WTC11 (cell line): ENCODE data around the gene NLRX1. TPM values are rescaled to one million over a fixed set of nuclear protein-coding genes. Genes with fewer than 3 reads are reported as not detected.
"Not testable (repeated sequence)": the region's sequence is repeated elsewhere in the genome, so short reads cannot be mapped to it uniquely, and the experiment has no call there.

ENCODE experiments used
- ATAC-seq: fragments of 200-7000 bp; cut with Tn5 transposase; 2 replicates; pipeline ENCODE4 v1.10.0; 2021; ENCODE audit warnings: mild to moderate bottlenecking, moderate library complexity
- CTCF ChIA-PET: fragments of 300-600 bp; sonication (Branson Sonifier 250); formaldehyde crosslinking; loops from one replicate; lab custom pipeline; 2021; ENCODE audit warnings: antibody characterized with exemption; lab: Charles Lee
- POLR2A ChIA-PET: fragments of 350-600 bp; sonication (Branson Sonifier 250); formaldehyde crosslinking; loops from one replicate; lab custom pipeline; 2021; ENCODE audit warnings: antibody characterized with exemption; lab: Charles Lee
- DNase-seq: peaks from one replicate; pipeline ENCODE4 v3.0.0; 2021; ENCODE audit warnings: low spot score
- H3K27ac Mint-ChIP-seq: 2 replicates; pipeline ENCODE4 v1.8.0; 2021; ENCODE audit warnings: mixed read lengths
- H3K27me3 Mint-ChIP-seq: 2 replicates; pipeline ENCODE4 v1.8.0; 2021; ENCODE audit warnings: low read depth, mild to moderate bottlenecking, moderate library complexity, mixed read lengths
- H3K36me3 Mint-ChIP-seq: 2 replicates; pipeline ENCODE4 v1.8.0; 2021; ENCODE audit warnings: mixed read lengths
- H3K4me1 Mint-ChIP-seq: 2 replicates; pipeline ENCODE4 v1.8.0; 2022; ENCODE audit warnings: mixed read lengths
- H3K4me3 Mint-ChIP-seq: 2 replicates; pipeline ENCODE4 v1.8.0; 2021; ENCODE audit warnings: mild to moderate bottlenecking, moderate library complexity, mixed read lengths
- H3K9me3 Mint-ChIP-seq: 2 replicates; pipeline ENCODE4 v1.8.0; 2021; ENCODE audit warnings: mixed read lengths
- FOXJ3 ChIP-seq: sonication (generic); formaldehyde crosslinking; IDR thresholded peaks from 2 replicates; pipeline ENCODE4 v1.9.0; 2021; ENCODE audit warnings: missing genetic modification reagents, mild to moderate bottlenecking, borderline replicate concordance
- GABPB1 ChIP-seq: sonication (generic); formaldehyde crosslinking; IDR thresholded peaks from 2 replicates; pipeline ENCODE4 v1.8.1; 2023; ENCODE audit warnings: mild to moderate bottlenecking, missing genetic modification reagents
- GRHL2 ChIP-seq: fragments of 250-450 bp; sonication (Bioruptor Pico); IDR thresholded peaks from 2 replicates; pipeline ENCODE4 v1.8.0; 2022; ENCODE audit warnings: mild to moderate bottlenecking, moderate library complexity; ENCODE audit not compliant: insufficient replicate concordance, severe bottlenecking
- HMGA2 ChIP-seq: fragments of 250-450 bp; sonication (Bioruptor Pico); IDR thresholded peaks from 2 replicates; pipeline ENCODE4 v1.4.0; 2021; ENCODE audit warnings: mild to moderate bottlenecking, moderate library complexity
- JUN ChIP-seq: sonication (generic); formaldehyde crosslinking; IDR thresholded peaks from 2 replicates; pipeline ENCODE4 v1.8.0; 2023; ENCODE audit warnings: mild to moderate bottlenecking, missing genetic modification reagents
- MXD4 ChIP-seq: fragments of 250-450 bp; sonication (Bioruptor Pico); IDR thresholded peaks from 2 replicates; pipeline ENCODE4 v1.8.0; 2021; ENCODE audit warnings: mild to moderate bottlenecking, moderate library complexity, borderline replicate concordance
- NFATC4 ChIP-seq: fragments of 250-450 bp; sonication (Bioruptor Pico); IDR thresholded peaks from 2 replicates; pipeline ENCODE4 v1.9.0; 2021; ENCODE audit warnings: mild to moderate bottlenecking
- NFYB ChIP-seq: sonication (generic); formaldehyde crosslinking; conservative IDR thresholded peaks from 2 replicates; pipeline ENCODE4 v1.8.0; 2022; ENCODE audit warnings: low read depth, missing genetic modification reagents
- TEAD4 ChIP-seq: sonication (generic); formaldehyde crosslinking; IDR thresholded peaks from 2 replicates; pipeline ENCODE4 v1.8.0; 2022; ENCODE audit warnings: mild to moderate bottlenecking, missing genetic modification reagents
- ZNF423 ChIP-seq: fragments of 250-450 bp; sonication (Bioruptor Pico); IDR thresholded peaks from 2 replicates; pipeline ENCODE4 v2.1.2; 2022; ENCODE audit warnings: mild to moderate bottlenecking, moderate library complexity
- total RNA-seq: library from RNA; stranded (reverse); gene quantifications from 3 replicates; pipeline ENCODE4 v1.2.3, GENCODE V29; 2021
- TF ChIP-seq, protein P1 (sequence below): sonication (generic); formaldehyde crosslinking; IDR thresholded peaks from 2 replicates; pipeline ENCODE4 v1.8.1; 2023; ENCODE audit warnings: mild to moderate bottlenecking, missing genetic modification reagents
- TF ChIP-seq, protein P2 (sequence below): fragments of 250-450 bp; sonication (Bioruptor Pico); IDR thresholded peaks from 2 replicates; pipeline ENCODE4 v1.9.0; 2021; ENCODE audit warnings: moderate library complexity, mild to moderate bottlenecking, inconsistent platforms, borderline replicate concordance
- TF ChIP-seq, protein P3 (sequence below): fragments of 250-450 bp; sonication (Bioruptor Pico); IDR thresholded peaks from 2 replicates; pipeline ENCODE4 v1.8.0; 2021; ENCODE audit warnings: mild to moderate bottlenecking
- TF ChIP-seq, protein P4 (sequence below): sonication (generic); formaldehyde crosslinking; IDR thresholded peaks from 2 replicates; pipeline ENCODE4 v1.8.1; 2023; ENCODE audit warnings: mild to moderate bottlenecking, missing genetic modification reagents
- TF ChIP-seq, protein P5 (sequence below): sonication (generic); formaldehyde crosslinking; IDR thresholded peaks from 2 replicates; pipeline ENCODE4 v1.8.0; 2023; ENCODE audit warnings: mild to moderate bottlenecking, missing genetic modification reagents
- TF ChIP-seq, protein P6 (sequence below): sonication (generic); formaldehyde crosslinking; conservative IDR thresholded peaks from 2 replicates; pipeline ENCODE4 v1.8.1; 2022; ENCODE audit warnings: mild to moderate bottlenecking, missing genetic modification reagents

NLRX1 gene
- total RNA-seq, 1 experiment from 2014 or later: 20.8 TPM

DNA sequence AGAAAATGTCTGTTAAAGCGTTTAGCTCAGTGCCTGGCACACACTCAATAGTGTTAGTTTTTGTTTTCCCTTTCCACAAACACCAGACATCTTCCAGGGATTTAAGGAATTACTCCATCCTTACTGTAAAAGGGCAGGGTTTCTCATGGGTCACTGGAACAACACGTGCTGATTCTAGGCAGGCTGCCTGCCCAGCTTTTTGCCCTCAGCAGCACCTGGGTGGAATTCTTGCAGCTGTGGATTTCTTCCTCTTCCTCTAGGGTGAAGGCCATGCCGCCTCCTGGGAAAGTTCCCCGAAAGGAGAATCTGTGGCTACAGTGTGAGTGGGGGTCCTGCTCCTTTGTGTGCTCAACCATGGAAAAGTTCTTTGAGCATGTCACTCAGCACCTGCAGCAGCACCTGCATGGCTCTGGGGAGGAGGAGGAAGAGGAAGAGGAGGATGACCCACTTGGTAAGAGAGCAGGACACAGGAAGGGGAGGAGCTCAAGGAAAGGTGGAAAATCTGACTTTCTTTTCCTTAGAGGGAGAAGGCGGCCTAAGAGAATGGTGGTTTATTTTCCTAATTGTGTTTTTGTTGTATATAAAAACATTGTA is 41.8 kb upstream of the NLRX1 start (continued):
- TF ChIP-seq, protein P1, sequence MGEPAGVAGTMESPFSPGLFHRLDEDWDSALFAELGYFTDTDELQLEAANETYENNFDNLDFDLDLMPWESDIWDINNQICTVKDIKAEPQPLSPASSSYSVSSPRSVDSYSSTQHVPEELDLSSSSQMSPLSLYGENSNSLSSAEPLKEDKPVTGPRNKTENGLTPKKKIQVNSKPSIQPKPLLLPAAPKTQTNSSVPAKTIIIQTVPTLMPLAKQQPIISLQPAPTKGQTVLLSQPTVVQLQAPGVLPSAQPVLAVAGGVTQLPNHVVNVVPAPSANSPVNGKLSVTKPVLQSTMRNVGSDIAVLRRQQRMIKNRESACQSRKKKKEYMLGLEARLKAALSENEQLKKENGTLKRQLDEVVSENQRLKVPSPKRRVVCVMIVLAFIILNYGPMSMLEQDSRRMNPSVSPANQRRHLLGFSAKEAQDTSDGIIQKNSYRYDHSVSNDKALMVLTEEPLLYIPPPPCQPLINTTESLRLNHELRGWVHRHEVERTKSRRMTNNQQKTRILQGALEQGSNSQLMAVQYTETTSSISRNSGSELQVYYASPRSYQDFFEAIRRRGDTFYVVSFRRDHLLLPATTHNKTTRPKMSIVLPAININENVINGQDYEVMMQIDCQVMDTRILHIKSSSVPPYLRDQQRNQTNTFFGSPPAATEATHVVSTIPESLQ: no peak
- TF ChIP-seq TEAD4 (CRISPR knock-in tag): no peak
- TF ChIP-seq, all 79 proteins: peak for 0

DNA sequence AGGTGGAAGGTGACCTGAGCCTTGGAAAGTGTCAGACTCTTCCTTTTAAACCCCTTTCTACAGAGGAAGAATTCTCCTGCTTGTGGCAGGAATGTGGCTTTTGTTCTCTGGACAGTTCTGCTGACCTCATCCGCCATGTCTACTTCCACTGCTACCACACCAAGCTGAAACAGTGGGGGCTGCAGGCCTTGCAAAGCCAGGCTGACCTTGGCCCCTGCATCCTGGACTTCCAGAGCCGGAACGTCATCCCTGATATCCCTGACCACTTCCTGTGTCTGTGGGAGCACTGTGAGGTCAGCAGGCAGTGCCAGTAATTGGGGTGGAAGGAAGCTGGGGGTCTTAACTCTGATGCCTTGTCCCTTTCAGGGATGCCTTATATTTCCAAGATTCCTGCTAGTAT is 37.9 kb upstream of the NLRX1 start:
- CTCF ChIA-PET: no interaction called here
- Mint-ChIP-seq H3K27ac (no peak overlapping the region), H3K27me3 (no peaks in the 10 kb centered on the region), H3K4me1 (no peaks in the 10 kb centered on the region), H3K4me3 (no peak overlapping the region), H3K36me3 (peaks cover 47% of the 10 kb centered on the region), H3K9me3 (no peaks in the 10 kb centered on the region)
- no peak for TF ChIP-seq MXD4 (CRISPR knock-in tag)
- TF ChIP-seq, protein P2, sequence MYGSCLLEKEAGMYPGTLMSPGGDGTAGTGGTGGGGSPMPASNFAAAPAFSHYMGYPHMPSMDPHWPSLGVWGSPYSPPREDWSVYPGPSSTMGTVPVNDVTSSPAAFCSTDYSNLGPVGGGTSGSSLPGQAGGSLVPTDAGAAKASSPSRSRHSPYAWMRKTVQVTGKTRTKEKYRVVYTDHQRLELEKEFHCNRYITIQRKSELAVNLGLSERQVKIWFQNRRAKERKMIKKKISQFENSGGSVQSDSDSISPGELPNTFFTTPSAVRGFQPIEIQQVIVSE: no peak
- ATAC-seq: no peak
- POLR2A ChIA-PET: no interaction called here
- DNase-seq: no peak

DNA sequence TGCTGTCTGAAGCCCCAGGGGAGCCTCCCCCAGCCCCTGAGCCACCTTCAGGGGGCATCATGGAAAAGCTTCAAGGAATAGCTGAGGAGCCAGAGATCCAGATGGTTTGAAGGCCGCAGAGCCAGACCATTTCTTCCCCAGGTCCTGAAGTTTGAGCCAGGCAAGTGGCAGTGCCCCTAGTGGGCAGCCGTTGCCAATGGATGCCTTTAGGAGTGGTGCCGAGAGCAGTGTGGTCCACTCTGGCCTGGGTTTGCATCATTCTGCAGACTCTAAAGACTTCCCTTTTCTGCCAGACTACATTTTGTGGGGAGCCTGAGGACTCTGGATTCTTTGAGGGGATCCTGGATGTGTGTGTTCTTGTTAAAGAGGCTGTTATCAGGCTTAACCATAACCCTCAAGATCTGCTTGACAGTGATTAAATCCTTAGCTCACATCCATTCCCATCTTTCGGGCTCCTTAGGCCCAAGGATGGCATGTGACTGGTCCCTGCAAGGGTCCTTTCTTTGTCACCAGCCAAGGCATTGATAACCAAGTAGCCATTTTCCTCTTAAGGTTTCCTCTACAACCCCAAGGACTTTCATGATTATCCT is 34.0 kb upstream of the NLRX1 start:
- peak; percentile 46 for DNase-seq

DNA sequence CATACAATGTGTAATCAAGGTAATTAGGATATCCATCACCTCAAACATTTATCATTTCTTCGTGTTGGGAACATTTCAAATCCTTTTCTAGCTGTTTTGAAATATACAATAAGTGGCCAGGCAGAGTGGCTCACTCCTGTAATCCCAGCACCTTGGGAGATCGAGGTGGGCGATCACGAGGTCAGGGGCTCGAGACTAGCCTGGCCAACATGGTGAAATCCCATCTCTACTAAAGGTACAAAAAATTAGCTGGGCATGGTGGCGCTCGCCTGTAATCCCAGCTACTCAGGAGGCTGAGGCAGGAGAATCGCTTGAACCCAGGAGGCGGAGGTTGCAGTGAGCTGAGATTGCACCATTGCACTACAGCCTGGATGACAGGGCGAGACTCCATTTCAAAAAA is 29.2 kb upstream of the NLRX1 start:
- H3K4me3 Mint-ChIP-seq, H3K27ac Mint-ChIP-seq, H3K27me3 Mint-ChIP-seq, H3K9me3 Mint-ChIP-seq, CTCF ChIA-PET, DNase-seq, H3K4me1 Mint-ChIP-seq, H3K36me3 Mint-ChIP-seq, ATAC-seq, POLR2A ChIA-PET: not testable (repeated sequence)

More for the DNA sequence above, 34.0 kb upstream of the NLRX1 start:
- peaks cover 4% of the 10 kb centered on the region; the same call in 1 of the 2 replicates for H3K27me3 Mint-ChIP-seq
- H3K9me3 Mint-ChIP-seq: no peaks in the 10 kb centered on the region
- CTCF ChIA-PET: interaction anchor here (0.5 to 2.7 kb wide), 18 partner anchors 11 to 189 kb away, joined by 3 to 31 read pairs (median 3); partner anchors contain the start of genes C2CD2L, CBL, DPAGT1 and HINFP
- H3K4me1 Mint-ChIP-seq: no peaks in the 10 kb centered on the region
- ATAC-seq: peak; percentile 89
- H3K27ac Mint-ChIP-seq: no peak overlapping the region
- H3K4me3 Mint-ChIP-seq: no peak overlapping the region
- peaks cover 43% of the 10 kb centered on the region for H3K36me3 Mint-ChIP-seq
- POLR2A ChIA-PET: no interaction called here
- TF ChIP-seq GRHL2 (CRISPR knock-in tag) (no peak), GABPB1 (CRISPR knock-in tag) (no peak), ZNF423 (no peak), NFYB (CRISPR knock-in tag) (no peak), JUN (CRISPR knock-in tag) (no peak), FOXJ3 (CRISPR knock-in tag) (no peak), NFATC4 (CRISPR knock-in tag) (no peak), HMGA2 (CRISPR knock-in tag) (no peak)
- TF ChIP-seq, protein P3, sequence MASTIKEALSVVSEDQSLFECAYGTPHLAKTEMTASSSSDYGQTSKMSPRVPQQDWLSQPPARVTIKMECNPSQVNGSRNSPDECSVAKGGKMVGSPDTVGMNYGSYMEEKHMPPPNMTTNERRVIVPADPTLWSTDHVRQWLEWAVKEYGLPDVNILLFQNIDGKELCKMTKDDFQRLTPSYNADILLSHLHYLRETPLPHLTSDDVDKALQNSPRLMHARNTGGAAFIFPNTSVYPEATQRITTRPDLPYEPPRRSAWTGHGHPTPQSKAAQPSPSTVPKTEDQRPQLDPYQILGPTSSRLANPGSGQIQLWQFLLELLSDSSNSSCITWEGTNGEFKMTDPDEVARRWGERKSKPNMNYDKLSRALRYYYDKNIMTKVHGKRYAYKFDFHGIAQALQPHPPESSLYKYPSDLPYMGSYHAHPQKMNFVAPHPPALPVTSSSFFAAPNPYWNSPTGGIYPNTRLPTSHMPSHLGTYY (CRISPR knock-in tag): no peak
- TF ChIP-seq, protein P4, sequence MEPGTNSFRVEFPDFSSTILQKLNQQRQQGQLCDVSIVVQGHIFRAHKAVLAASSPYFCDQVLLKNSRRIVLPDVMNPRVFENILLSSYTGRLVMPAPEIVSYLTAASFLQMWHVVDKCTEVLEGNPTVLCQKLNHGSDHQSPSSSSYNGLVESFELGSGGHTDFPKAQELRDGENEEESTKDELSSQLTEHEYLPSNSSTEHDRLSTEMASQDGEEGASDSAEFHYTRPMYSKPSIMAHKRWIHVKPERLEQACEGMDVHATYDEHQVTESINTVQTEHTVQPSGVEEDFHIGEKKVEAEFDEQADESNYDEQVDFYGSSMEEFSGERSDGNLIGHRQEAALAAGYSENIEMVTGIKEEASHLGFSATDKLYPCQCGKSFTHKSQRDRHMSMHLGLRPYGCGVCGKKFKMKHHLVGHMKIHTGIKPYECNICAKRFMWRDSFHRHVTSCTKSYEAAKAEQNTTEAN: no peak
- TF ChIP-seq, protein P5, sequence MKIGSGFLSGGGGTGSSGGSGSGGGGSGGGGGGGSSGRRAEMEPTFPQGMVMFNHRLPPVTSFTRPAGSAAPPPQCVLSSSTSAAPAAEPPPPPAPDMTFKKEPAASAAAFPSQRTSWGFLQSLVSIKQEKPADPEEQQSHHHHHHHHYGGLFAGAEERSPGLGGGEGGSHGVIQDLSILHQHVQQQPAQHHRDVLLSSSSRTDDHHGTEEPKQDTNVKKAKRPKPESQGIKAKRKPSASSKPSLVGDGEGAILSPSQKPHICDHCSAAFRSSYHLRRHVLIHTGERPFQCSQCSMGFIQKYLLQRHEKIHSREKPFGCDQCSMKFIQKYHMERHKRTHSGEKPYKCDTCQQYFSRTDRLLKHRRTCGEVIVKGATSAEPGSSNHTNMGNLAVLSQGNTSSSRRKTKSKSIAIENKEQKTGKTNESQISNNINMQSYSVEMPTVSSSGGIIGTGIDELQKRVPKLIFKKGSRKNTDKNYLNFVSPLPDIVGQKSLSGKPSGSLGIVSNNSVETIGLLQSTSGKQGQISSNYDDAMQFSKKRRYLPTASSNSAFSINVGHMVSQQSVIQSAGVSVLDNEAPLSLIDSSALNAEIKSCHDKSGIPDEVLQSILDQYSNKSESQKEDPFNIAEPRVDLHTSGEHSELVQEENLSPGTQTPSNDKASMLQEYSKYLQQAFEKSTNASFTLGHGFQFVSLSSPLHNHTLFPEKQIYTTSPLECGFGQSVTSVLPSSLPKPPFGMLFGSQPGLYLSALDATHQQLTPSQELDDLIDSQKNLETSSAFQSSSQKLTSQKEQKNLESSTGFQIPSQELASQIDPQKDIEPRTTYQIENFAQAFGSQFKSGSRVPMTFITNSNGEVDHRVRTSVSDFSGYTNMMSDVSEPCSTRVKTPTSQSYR (CRISPR knock-in tag): no peak
- TF ChIP-seq, protein P6, sequence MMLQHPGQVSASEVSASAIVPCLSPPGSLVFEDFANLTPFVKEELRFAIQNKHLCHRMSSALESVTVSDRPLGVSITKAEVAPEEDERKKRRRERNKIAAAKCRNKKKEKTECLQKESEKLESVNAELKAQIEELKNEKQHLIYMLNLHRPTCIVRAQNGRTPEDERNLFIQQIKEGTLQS (CRISPR knock-in tag): no peak
- TF ChIP-seq, all 79 proteins: peak for 0
